Measurements from ENCODE around the gene SEMA6A.

SEMA6A gene

GRCh38 chr5:116569999-116570398 lies 4.6 kb downstream of the SEMA6A start:
- TF ChIP-seq GATA3 (IDR thresholded peaks at IDR 0.05; ENCODE audit: low read depth, low read length) (no peak), GATA2 (IDR thresholded peaks at IDR 0.05; ENCODE audit: low read depth, low read length) (no peak)

GRCh38 chr5:116567106-116567505 lies 7.5 kb downstream of the SEMA6A start:
- TF ChIP-seq GATA3 (IDR thresholded peaks at IDR 0.05; ENCODE audit: low read depth, low read length) (no peak), GATA2 (IDR thresholded peaks at IDR 0.05; ENCODE audit: low read depth, low read length) (no peak)

GRCh38 chr5:116566251-116566650 lies 8.4 kb downstream of the SEMA6A start:
- TF ChIP-seq GATA3 (IDR thresholded peaks at IDR 0.05; ENCODE audit: low read depth, low read length), result no peak
- TF ChIP-seq GATA2 (IDR thresholded peaks at IDR 0.05; ENCODE audit: low read depth, low read length), result no peak

- no peak for TF ChIP-seq GATA3 (IDR thresholded peaks at IDR 0.05; ENCODE audit: low read depth, low read length)
Measured at GRCh38 chr5:116564756-116565490, 9.7 kb downstream of the SEMA6A start.

GRCh38 chr5:116564312-116564711 lies 10.3 kb downstream of the SEMA6A start:
- TF ChIP-seq GATA2 (IDR thresholded peaks at IDR 0.05; ENCODE audit: low read depth, low read length) (no peak), GATA3 (IDR thresholded peaks at IDR 0.05; ENCODE audit: low read depth, low read length) (no peak)

- TF ChIP-seq GATA3 (IDR thresholded peaks at IDR 0.05; ENCODE audit: low read depth, low read length) (no peak), GATA2 (IDR thresholded peaks at IDR 0.05; ENCODE audit: low read depth, low read length) (no peak)
Measured at GRCh38 chr5:116563736-116564308, 10.8 kb downstream of the SEMA6A start.

- TF ChIP-seq GATA3 (IDR thresholded peaks at IDR 0.05; ENCODE audit: low read depth, low read length) (no peak), GATA2 (IDR thresholded peaks at IDR 0.05; ENCODE audit: low read depth, low read length) (no peak)
Measured at GRCh38 chr5:116562669-116563068, 12.0 kb downstream of the SEMA6A start.

GRCh38 chr5:116561658-116562057 lies 13.0 kb downstream of the SEMA6A start:
- TF ChIP-seq GATA2 (IDR thresholded peaks at IDR 0.05; ENCODE audit: low read depth, low read length), result no peak
- TF ChIP-seq GATA3 (IDR thresholded peaks at IDR 0.05; ENCODE audit: low read depth, low read length), result no peak

- no peak for TF ChIP-seq GATA3 (IDR thresholded peaks at IDR 0.05; ENCODE audit: low read depth, low read length)
- TF ChIP-seq GATA2 (IDR thresholded peaks at IDR 0.05; ENCODE audit: low read depth, low read length), result no peak
Measured at GRCh38 chr5:116559673-116560164, 14.9 kb downstream of the SEMA6A start.

GRCh38 chr5:116559239-116559638 lies 15.4 kb downstream of the SEMA6A start:
- TF ChIP-seq GATA3 (IDR thresholded peaks at IDR 0.05; ENCODE audit: low read depth, low read length) (no peak), GATA2 (IDR thresholded peaks at IDR 0.05; ENCODE audit: low read depth, low read length) (no peak)

GRCh38 chr5:116557669-116558271 lies 16.9 kb downstream of the SEMA6A start:
- TF ChIP-seq GATA3 (IDR thresholded peaks at IDR 0.05; ENCODE audit: low read depth, low read length), result no peak
- no peak for TF ChIP-seq GATA2 (IDR thresholded peaks at IDR 0.05; ENCODE audit: low read depth, low read length)

GRCh38 chr5:116554764-116555163 lies 19.9 kb downstream of the SEMA6A start:
- no peak for TF ChIP-seq GATA2 (IDR thresholded peaks at IDR 0.05; ENCODE audit: low read depth, low read length)
- TF ChIP-seq GATA3 (IDR thresholded peaks at IDR 0.05; ENCODE audit: low read depth, low read length), result no peak

- no peak for TF ChIP-seq GATA2 (IDR thresholded peaks at IDR 0.05; ENCODE audit: low read depth, low read length)
- TF ChIP-seq GATA3 (IDR thresholded peaks at IDR 0.05; ENCODE audit: low read depth, low read length), result no peak
Measured at GRCh38 chr5:116553366-116553765, 21.3 kb downstream of the SEMA6A start.

GRCh38 chr5:116550082-116550481 lies 24.5 kb downstream of the SEMA6A start:
- TF ChIP-seq GATA3 (IDR thresholded peaks at IDR 0.05; ENCODE audit: low read depth, low read length), result no peak
- TF ChIP-seq GATA2 (IDR thresholded peaks at IDR 0.05; ENCODE audit: low read depth, low read length), result no peak

GRCh38 chr5:116546743-116547124 lies 27.9 kb downstream of the SEMA6A start:
- TF ChIP-seq GATA2 (IDR thresholded peaks at IDR 0.05; ENCODE audit: low read depth, low read length) (no peak), GATA3 (IDR thresholded peaks at IDR 0.05; ENCODE audit: low read depth, low read length) (no peak)
